ENCODE measurements around the gene HCLS1.

GRCh38 chr3:121594850-121595249 is 65.9 kb downstream of the HCLS1 start:
- TF ChIP-seq EZH2phosphoT487 (IDR thresholded peaks at IDR 0.05; ENCODE audit: insufficient read depth, low read depth), result no peak
- no peak for TF ChIP-seq EZH2 (IDR thresholded peaks at IDR 0.05; ENCODE audit: insufficient read depth, poor library complexity, severe bottlenecking)

Measured in GM23248 (cell line).